Activated CD4-positive, alpha-beta T cell treated with anti-CD3 and anti-CD28 coated beads, Interleukin-2, amount 10 ng/mL, durations not matched to agents 7 days and 5 days (primary cell): ENCODE measurements around the gene SLC35G4. TPM values are rescaled to one million over a fixed set of nuclear protein-coding genes. Genes with fewer than 3 reads are reported as not detected.
"Not testable (repeated sequence)": the region's sequence is repeated elsewhere in the genome, so short reads cannot be mapped to it uniquely, and the experiment has no call there.

Experiments
- CTCF ChIA-PET: fragments of 350-600 bp; sonication (Branson Sonifier 250); formaldehyde crosslinking; loops from one replicate; lab custom pipeline; 2021; ENCODE audit warnings: antibody characterized with exemption; lab: Charles Lee
- POLR2A ChIA-PET: fragments of 350-600 bp; sonication (Branson Sonifier 250); formaldehyde crosslinking; loops from one replicate; lab custom pipeline; 2021; ENCODE audit warnings: antibody characterized with exemption; lab: Charles Lee
- DNase-seq: peaks from one replicate; pipeline ENCODE4 v3.0.0-alpha.2; 2020
- H3K27ac Mint-ChIP-seq: one replicate; pipeline ENCODE4 v1.8.0; 2021; ENCODE audit warnings: mild to moderate bottlenecking, moderate library complexity, mixed read lengths
- H3K27me3 Mint-ChIP-seq: one replicate; pipeline ENCODE4 v1.8.0; 2021; ENCODE audit warnings: mixed read lengths
- H3K36me3 Mint-ChIP-seq: one replicate; pipeline ENCODE4 v1.8.0; 2021; ENCODE audit warnings: low read depth, mixed read lengths
- H3K4me1 Mint-ChIP-seq: one replicate; pipeline ENCODE4 v1.8.0; 2021; ENCODE audit warnings: mixed read lengths
- H3K4me3 Mint-ChIP-seq: one replicate; pipeline ENCODE4 v1.8.0; 2021; ENCODE audit warnings: mild to moderate bottlenecking, moderate library complexity, mixed read lengths
- H3K9me3 Mint-ChIP-seq: one replicate; pipeline ENCODE4 v1.8.0; 2021; ENCODE audit warnings: mixed read lengths
- total RNA-seq, 2 experiments: library from RNA; stranded (reverse); gene quantifications; one replicate each; pipeline ENCODE4 v1.2.3, GENCODE V29; 2021

Gene SLC35G4
- total RNA-seq, 2 experiments from 2014 or later = not detected

DNA sequence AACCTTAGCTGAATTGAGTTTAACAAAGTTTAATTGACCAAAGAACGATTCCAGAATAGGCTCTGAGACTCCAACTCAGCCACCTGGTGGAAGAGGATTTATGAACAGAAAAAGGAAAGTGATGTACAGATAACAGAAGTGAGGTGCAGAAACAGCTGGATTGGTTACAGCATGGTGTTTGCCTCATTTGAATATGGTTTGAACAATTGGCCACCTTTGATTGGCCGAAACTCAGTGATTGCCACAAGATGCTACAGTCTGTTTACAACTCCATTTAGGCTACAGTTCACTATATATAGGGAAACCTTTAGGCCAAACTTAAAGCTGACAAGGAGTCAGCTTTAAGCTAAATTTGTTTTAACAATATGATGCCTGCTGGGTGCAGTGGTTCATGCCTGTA is 28.1 kb upstream of the SLC35G4 start:
- Mint-ChIP-seq H3K27ac (no peak overlapping the region), H3K27me3 (peaks cover 13% of the 10 kb centered on the region), H3K4me3 (no peak overlapping the region), H3K4me1 (peaks cover 21% of the 10 kb centered on the region), H3K9me3 (no peaks in the 10 kb centered on the region), H3K36me3 (peaks cover 3% of the 10 kb centered on the region)
- ChIA-PET CTCF (no interaction called here), POLR2A (no interaction called here)
- no peak for DNase-seq

- ChIA-PET POLR2A (no interaction called here), CTCF (no interaction called here)
- no peak for DNase-seq
- peaks cover 35% of the 10 kb centered on the region for H3K4me1 Mint-ChIP-seq
- H3K4me3 Mint-ChIP-seq = no peak overlapping the region
- H3K27me3 Mint-ChIP-seq = peaks cover 22% of the 10 kb centered on the region
- H3K9me3 Mint-ChIP-seq = no peaks in the 10 kb centered on the region
- no peak overlapping the region for H3K27ac Mint-ChIP-seq
- peaks cover 3% of the 10 kb centered on the region for H3K36me3 Mint-ChIP-seq
These were observed 23.8 kb upstream of the SLC35G4 start for GRCh38 chr18:11585596-11585995.

GRCh38 chr18:11586896-11587295 is 22.5 kb upstream of the SLC35G4 start:
- Mint-ChIP-seq H3K36me3 (peaks cover 3% of the 10 kb centered on the region), H3K27me3 (peaks cover 26% of the 10 kb centered on the region), H3K27ac (peak overlapping the region; percentile 60), H3K4me3 (no peak overlapping the region), H3K4me1 (peaks cover 30% of the 10 kb centered on the region), H3K9me3 (no peaks in the 10 kb centered on the region)
- no peak for DNase-seq
- CTCF ChIA-PET = no interaction called here
- POLR2A ChIA-PET = no interaction called here

- DNase-seq = no peak
- H3K9me3 Mint-ChIP-seq = no peaks in the 10 kb centered on the region
These were observed 22.0 kb upstream of the SLC35G4 start for GRCh38 chr18:11587432-11587831.

DNA sequence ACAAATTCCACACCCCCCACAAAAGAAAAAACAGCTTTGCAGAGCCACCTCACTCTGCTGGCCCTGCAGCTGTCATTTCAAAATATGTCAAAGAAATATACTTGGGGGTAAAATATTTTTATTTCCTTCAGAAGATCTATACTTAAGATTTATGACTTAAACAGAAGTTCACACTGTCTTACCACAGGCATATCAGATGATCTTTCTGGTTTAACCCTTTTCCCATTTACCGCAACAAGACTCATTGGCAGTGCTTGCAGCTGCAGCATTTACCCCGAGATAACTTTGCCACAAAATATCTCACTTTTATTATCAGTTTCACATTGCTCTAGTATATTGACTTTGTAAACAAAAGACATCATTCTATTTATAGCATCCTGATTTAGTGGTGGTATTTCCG is 21.6 kb upstream of the SLC35G4 start:
- no peak overlapping the region for H3K4me3 Mint-ChIP-seq
- CTCF ChIA-PET = no interaction called here
- POLR2A ChIA-PET = no interaction called here
- DNase-seq = peak; percentile 39
- H3K27me3 Mint-ChIP-seq = peaks cover 28% of the 10 kb centered on the region
- peaks cover 3% of the 10 kb centered on the region for H3K36me3 Mint-ChIP-seq
- H3K27ac Mint-ChIP-seq = peak overlapping the region; percentile 10
- H3K4me1 Mint-ChIP-seq = peaks cover 30% of the 10 kb centered on the region
- no peaks in the 10 kb centered on the region for H3K9me3 Mint-ChIP-seq

More at GRCh38 chr18:11587432-11587831, 22.0 kb upstream of the SLC35G4 start:
- Mint-ChIP-seq H3K36me3 (peaks cover 3% of the 10 kb centered on the region), H3K27ac (peak overlapping the region; percentile 3), H3K4me3 (peak overlapping the region; percentile 10), H3K27me3 (peaks cover 28% of the 10 kb centered on the region), H3K4me1 (peaks cover 30% of the 10 kb centered on the region)
- ChIA-PET POLR2A (no interaction called here), CTCF (no interaction called here)

DNA sequence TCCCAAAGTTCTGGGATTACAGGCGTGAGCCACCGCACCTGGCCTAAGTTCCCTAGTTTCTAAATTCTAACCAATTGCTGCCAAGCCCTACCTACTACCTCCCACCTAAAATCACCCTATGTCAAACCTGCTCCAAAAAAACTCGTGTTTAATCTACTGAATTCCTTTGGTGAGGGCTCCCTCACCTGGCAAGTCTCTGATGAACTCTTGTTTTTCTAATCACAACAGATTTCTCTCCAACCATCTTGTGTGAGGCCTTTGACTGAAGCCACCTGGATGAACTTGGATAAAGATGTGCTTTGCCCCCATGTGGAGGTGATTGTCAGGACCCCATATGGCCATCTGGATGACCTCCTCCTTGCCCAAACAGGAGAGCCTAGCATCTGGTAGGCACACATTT is 17.4 kb upstream of the SLC35G4 start:
- CTCF ChIA-PET = no interaction called here

DNA sequence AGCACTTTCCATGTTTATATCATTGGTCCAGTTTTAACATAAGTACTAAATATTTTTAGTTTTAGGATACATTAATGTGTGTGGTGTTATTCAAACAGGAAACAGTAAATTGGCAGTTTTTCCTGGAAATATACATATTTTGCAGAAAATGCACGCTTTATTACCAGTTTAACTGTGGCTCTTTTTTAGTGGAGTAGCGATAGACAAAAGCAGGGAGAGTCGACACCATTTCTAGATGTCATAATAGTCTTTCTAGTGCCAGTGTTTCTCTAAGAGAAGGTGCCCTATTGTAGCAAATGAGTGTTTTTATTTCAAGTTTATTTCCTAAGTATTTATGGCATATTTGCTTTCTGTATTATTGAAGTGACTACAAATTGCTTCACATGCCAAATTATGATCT is 9.1 kb upstream of the SLC35G4 start:
- Mint-ChIP-seq H3K4me3 (no peak overlapping the region), H3K36me3 (no peaks in the 10 kb centered on the region), H3K4me1 (no peaks in the 10 kb centered on the region), H3K9me3 (no peaks in the 10 kb centered on the region), H3K27me3 (peaks cover 39% of the 10 kb centered on the region), H3K27ac (no peak overlapping the region)
- CTCF ChIA-PET = no interaction called here
- POLR2A ChIA-PET = no interaction called here
- DNase-seq = no peak

More for the DNA sequence above, 17.4 kb upstream of the SLC35G4 start:
- H3K4me1 Mint-ChIP-seq = peaks cover 21% of the 10 kb centered on the region
- H3K36me3 Mint-ChIP-seq = no peaks in the 10 kb centered on the region
- H3K4me3 Mint-ChIP-seq = no peak overlapping the region
- DNase-seq = no peak
- H3K27ac Mint-ChIP-seq = no peak overlapping the region
- H3K9me3 Mint-ChIP-seq = no peaks in the 10 kb centered on the region
- H3K27me3 Mint-ChIP-seq = peaks cover 26% of the 10 kb centered on the region
- POLR2A ChIA-PET = no interaction called here

- POLR2A ChIA-PET = no interaction called here
- Mint-ChIP-seq H3K27ac (no peak overlapping the region), H3K27me3 (peaks cover 20% of the 10 kb centered on the region), H3K36me3 (no peaks in the 10 kb centered on the region), H3K9me3 (no peaks in the 10 kb centered on the region), H3K4me1 (no peaks in the 10 kb centered on the region), H3K4me3 (no peak overlapping the region)
- DNase-seq = no peak
- CTCF ChIA-PET = no interaction called here
These were observed 1.5 kb upstream of the SLC35G4 start for GRCh38 chr18:11607906-11608305.

GRCh38 chr18:11608618-11609017 is 778 bp upstream of the SLC35G4 start:
- H3K4me1 Mint-ChIP-seq, H3K4me3 Mint-ChIP-seq, POLR2A ChIA-PET, H3K27ac Mint-ChIP-seq, H3K36me3 Mint-ChIP-seq, CTCF ChIA-PET, DNase-seq, H3K9me3 Mint-ChIP-seq: not testable (repeated sequence)
- H3K27me3 Mint-ChIP-seq = peaks cover 17% of the 10 kb centered on the region

DNA sequence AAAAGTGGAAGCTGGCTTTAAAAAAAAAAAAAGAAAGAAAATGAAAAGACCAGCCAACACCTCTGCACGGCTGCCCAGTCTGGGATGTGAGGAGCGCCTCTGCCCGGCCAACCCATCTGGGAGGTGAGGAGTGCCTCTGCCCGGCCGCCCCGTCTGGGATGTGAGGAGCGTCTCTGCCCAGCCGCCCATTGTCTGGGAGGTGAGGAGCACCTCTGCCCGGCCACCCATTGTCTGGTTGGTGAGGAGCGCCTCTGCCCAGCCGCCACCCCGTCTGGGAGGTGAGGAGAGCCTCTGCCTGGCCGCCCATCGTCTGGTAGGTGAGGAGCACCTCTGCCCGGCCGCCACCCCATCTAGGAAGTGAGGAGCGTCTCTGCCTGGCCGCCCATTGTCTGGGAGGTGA is 3.7 kb downstream of the SLC35G4 start:
- H3K4me1 Mint-ChIP-seq, CTCF ChIA-PET, H3K27ac Mint-ChIP-seq, H3K9me3 Mint-ChIP-seq, DNase-seq, H3K36me3 Mint-ChIP-seq, H3K4me3 Mint-ChIP-seq, H3K27me3 Mint-ChIP-seq, POLR2A ChIA-PET: not testable (repeated sequence)

GRCh38 chr18:11613611-11614010 is 4.2 kb downstream of the SLC35G4 start:
- H3K4me1 Mint-ChIP-seq, POLR2A ChIA-PET, H3K4me3 Mint-ChIP-seq, DNase-seq, H3K36me3 Mint-ChIP-seq, CTCF ChIA-PET, H3K9me3 Mint-ChIP-seq, H3K27me3 Mint-ChIP-seq, H3K27ac Mint-ChIP-seq: not testable (repeated sequence)

DNA sequence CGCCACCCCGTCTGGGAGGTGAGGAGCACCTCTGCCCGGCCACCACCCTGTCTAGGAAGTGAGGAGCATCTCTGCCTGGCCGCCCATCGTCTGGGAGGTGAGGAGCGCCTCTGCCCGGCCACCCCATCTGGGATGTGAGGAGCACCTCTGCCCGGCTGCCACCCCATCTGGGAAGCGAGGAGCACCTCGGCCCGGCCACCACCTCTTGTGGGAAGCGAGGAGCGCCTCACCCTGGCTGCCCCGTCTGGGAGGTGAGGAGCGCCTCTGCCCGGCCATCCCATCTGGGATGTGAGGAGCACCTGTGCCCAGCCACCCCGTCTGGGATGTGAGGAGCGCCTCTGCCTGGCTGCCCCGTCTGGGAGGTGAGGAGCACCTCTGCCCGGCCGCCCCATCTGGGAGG is 4.6 kb downstream of the SLC35G4 start:
- H3K36me3 Mint-ChIP-seq, CTCF ChIA-PET, H3K4me1 Mint-ChIP-seq, POLR2A ChIA-PET, H3K9me3 Mint-ChIP-seq, DNase-seq, H3K4me3 Mint-ChIP-seq, H3K27me3 Mint-ChIP-seq, H3K27ac Mint-ChIP-seq: not testable (repeated sequence)

GRCh38 chr18:11614981-11615380 is 5.6 kb downstream of the SLC35G4 start:
- H3K27ac Mint-ChIP-seq, POLR2A ChIA-PET, H3K27me3 Mint-ChIP-seq, CTCF ChIA-PET, H3K4me3 Mint-ChIP-seq, H3K4me1 Mint-ChIP-seq, H3K36me3 Mint-ChIP-seq, DNase-seq, H3K9me3 Mint-ChIP-seq: not testable (repeated sequence)

GRCh38 chr18:11647310-11647709 is 37.9 kb downstream of the SLC35G4 start:
- POLR2A ChIA-PET, H3K27ac Mint-ChIP-seq, CTCF ChIA-PET, H3K27me3 Mint-ChIP-seq, H3K4me3 Mint-ChIP-seq, H3K9me3 Mint-ChIP-seq, H3K4me1 Mint-ChIP-seq, DNase-seq, H3K36me3 Mint-ChIP-seq: not testable (repeated sequence)
